ENCODE data around the gene PTGR3. TPM values are rescaled to one million over a fixed set of nuclear protein-coding genes. Genes with fewer than 3 reads are reported as not detected.

PTGR3 gene
- total and polyA plus RNA-seq, 4 donors, result 10.1 to 22.2 (median 21.4) TPM

DNA sequence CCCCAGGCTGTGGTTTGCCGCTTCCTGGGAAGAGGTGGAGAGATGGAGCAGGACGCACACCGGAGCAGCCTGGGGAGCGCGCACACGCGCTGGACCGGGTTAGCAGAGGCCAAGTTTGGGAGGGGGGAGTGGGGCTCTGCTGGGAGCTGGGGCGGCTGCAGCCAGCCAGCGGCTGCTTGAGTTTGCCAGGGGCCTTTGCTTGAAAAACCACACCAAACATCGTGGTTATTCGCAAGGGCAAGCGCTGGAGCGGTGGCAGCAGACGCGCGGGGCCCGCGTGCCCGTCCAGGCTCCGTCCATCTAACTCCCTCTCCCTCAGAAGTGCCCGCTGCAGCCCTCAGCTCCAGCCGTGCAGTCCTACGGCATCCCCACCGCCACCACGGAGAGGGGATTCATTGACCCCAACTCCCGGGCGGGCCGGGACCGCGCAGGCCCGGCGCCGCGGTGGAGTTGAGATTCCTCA lies 4.6 kb downstream of the PTGR3 start:
- Histone ChIP-seq H3K9me3 (ENCODE audit: control insufficient read depth in 4 of 4, insufficient read depth in 3 of 4, low read length in 3 of 4) (no peaks in the 10 kb centered on the region), H3K27me3 (ENCODE audit: control insufficient read depth in 3 of 3, insufficient read depth in 3 of 3, low read length in 2 of 3) (peaks cover 0 to 3% (median 0%) of the 10 kb centered on the region in 3 donors), H3K4me3 (peak overlapping the region; percentile 28), H3K27ac (ENCODE audit: low read depth in 1 of 2, low read length in 1 of 2) (peak overlapping the region in 1 of 2 donors; percentile 38), H3K9ac (ENCODE audit: insufficient read depth in 1 of 2, low read length in 2 of 2) (peak overlapping the region in 1 of 2 donors; percentile 44), H3K4me1 (ENCODE audit: control insufficient read depth in 5 of 5, insufficient read depth in 5 of 5, low read length in 5 of 5) (peaks cover 7 to 57% (median 22%) of the 10 kb centered on the region in 5 donors), H3K36me3 (ENCODE audit: control insufficient read depth in 4 of 4, insufficient read depth in 4 of 4, low read length in 4 of 4) (peaks cover 8 to 26% (median 16%) of the 10 kb centered on the region in 4 donors)
- no peak for TF ChIP-seq CTCF (IDR thresholded peaks at IDR 0.05; ENCODE audit: control extremely low read depth, extremely low read depth)
- no peak for ATAC-seq (ENCODE audit: insufficient read depth, low FRiP score)
- peak; percentile 50 to 78 (median 69) for DNase-seq
- 16 to 39% methylated on average over 35 of the region's 35 CpGs for WGBS, 2 donors

- peak overlapping the region in 1 of 2 donors; percentile 70 for H3K9ac ChIP-seq (ENCODE audit: insufficient read depth in 1 of 2, low read length in 2 of 2)
- peak overlapping the region in 1 of 2 donors; percentile 47 for H3K27ac ChIP-seq (ENCODE audit: low read depth in 1 of 2, low read length in 1 of 2)
- H3K36me3 ChIP-seq (ENCODE audit: control insufficient read depth in 4 of 4, insufficient read depth in 4 of 4, low read length in 4 of 4), result peaks cover 8 to 26% (median 16%) of the 10 kb centered on the region in 4 donors
- TF ChIP-seq CTCF (IDR thresholded peaks at IDR 0.05; ENCODE audit: control extremely low read depth, extremely low read depth), result no peak
- no peaks in the 10 kb centered on the region for H3K9me3 ChIP-seq (ENCODE audit: control insufficient read depth in 4 of 4, insufficient read depth in 3 of 4, low read length in 3 of 4)
- no peak for ATAC-seq (ENCODE audit: insufficient read depth, low FRiP score)
- peaks cover 0 to 3% (median 0%) of the 10 kb centered on the region in 3 donors for H3K27me3 ChIP-seq (ENCODE audit: control insufficient read depth in 3 of 3, insufficient read depth in 3 of 3, low read length in 2 of 3)
- peaks cover 7 to 64% (median 22%) of the 10 kb centered on the region in 5 donors for H3K4me1 ChIP-seq (ENCODE audit: control insufficient read depth in 5 of 5, insufficient read depth in 5 of 5, low read length in 5 of 5)
- WGBS, 2 donors, result 65 to 67% methylated on average over 24 of the region's 24 CpGs
- DNase-seq, result peak; percentile 57 to 81 (median 79)
- no peak overlapping the region for H3K4me3 ChIP-seq
Measured at GRCh38 chr18:75203416-75204268, 5.3 kb downstream of the PTGR3 start.

DNA sequence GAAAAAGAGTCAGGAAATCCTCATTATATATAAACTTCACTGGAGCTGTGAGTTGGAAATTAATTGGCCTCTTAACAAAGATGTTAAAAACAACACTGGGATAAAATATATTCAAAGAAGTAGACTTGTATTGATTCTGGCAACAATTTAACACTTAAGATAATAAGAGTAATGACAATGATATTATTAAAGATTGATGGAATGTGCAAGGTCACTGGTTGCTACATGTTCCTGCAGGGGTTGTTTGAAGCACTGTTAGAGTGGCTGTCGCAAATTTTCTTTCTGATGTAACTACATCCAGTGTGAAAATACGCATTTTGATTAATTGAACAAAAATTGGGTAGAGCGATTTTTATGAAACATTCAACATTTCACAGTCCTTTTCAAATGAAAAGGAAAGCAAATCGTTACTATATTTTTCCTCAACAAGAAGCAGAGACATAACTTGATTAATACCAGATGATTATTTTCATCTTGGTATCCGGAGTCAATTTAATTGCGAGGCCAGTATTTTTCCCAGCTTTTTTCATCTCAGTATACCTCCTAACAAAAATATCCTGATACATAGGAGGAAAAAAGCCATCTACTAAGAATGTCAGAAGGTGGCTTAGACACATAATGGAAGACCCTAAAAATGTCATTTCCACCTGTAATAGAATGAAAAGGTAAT lies 6.1 kb downstream of the PTGR3 start:
- DNase-seq (peak in 2 of 3 donors; percentile 53 to 56), ATAC-seq (ENCODE audit: insufficient read depth, low FRiP score) (no peak)
- H3K27me3 ChIP-seq (ENCODE audit: control insufficient read depth in 3 of 3, insufficient read depth in 3 of 3, low read length in 2 of 3), result peaks cover 0 to 3% (median 0%) of the 10 kb centered on the region in 3 donors
- TF ChIP-seq CTCF (IDR thresholded peaks at IDR 0.05; ENCODE audit: control extremely low read depth, extremely low read depth), result no peak
- WGBS, 2 donors, result 86 to 91% methylated on average over 6 of the region's 6 CpGs
- H3K9me3 ChIP-seq (ENCODE audit: control insufficient read depth in 4 of 4, insufficient read depth in 3 of 4, low read length in 3 of 4), result no peaks in the 10 kb centered on the region
- peak overlapping the region in 1 of 2 donors; percentile 70 for H3K9ac ChIP-seq (ENCODE audit: insufficient read depth in 1 of 2, low read length in 2 of 2)
- peaks cover 8 to 24% (median 15%) of the 10 kb centered on the region in 4 donors for H3K36me3 ChIP-seq (ENCODE audit: control insufficient read depth in 4 of 4, insufficient read depth in 4 of 4, low read length in 4 of 4)
- H3K4me3 ChIP-seq, result no peak overlapping the region
- peaks cover 7 to 68% (median 22%) of the 10 kb centered on the region in 5 donors for H3K4me1 ChIP-seq (ENCODE audit: control insufficient read depth in 5 of 5, insufficient read depth in 5 of 5, low read length in 5 of 5)
- no peak overlapping the region for H3K27ac ChIP-seq (ENCODE audit: low read depth in 1 of 2, low read length in 1 of 2)

All from lung (tissue), 12 donors.